NCI-H524 treated with DMSO at 0.1 percent for 48 hours (cell line): ENCODE data around the gene HIRA.

Experiments
- DNase-seq: peaks from one replicate; lab custom pipeline; 2025; lab: John Stamatoyannopoulos, UW

HIRA gene

GRCh38 chr22:19407649-19408606, 23.6 kb downstream of the HIRA start:
- DNase-seq, result peak; percentile 69

DNA sequence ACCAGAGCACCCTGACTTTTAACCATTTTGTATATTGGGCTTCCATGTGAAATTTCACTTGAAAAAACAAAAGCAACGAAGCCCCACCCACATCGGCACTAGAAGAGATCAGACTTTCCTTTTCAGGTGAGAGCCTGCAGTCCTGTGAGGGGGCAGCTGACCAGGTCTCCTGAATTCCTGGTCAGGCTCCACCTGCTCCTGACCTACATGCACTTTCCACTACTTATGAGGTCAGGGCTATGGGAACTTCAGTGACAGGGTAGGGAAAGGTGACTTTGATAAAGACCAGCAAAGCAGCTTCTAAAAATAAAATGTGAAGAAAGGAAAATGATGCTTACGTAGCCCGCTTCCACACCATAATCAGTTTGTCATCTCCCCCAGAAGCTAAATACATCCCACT, 24.7 kb downstream of the HIRA start:
- DNase-seq, result no peak

GRCh38 chr22:19406281-19406811, 25.2 kb downstream of the HIRA start:
- no peak for DNase-seq

DNA sequence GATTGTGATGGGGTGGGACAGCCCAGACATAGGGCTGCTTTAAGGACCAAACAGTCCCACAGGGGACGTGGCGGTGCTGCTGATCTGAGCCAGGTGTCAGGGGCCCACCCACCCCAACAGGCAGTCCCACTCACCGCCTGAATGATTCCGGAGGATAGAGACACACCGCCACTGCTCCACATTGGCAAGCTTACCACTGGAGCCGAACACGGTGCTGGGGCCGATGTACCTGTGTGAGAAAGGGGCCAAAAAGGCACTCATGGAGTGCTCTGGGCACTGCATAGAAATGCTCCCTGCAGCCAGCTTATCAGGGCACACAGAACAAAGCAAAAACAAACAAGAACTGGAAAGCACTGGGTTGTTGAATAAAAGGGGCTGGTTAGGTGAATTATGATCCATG, 25.9 kb downstream of the HIRA start:
- no peak for DNase-seq

GRCh38 chr22:19405133-19405532, 26.4 kb downstream of the HIRA start:
- DNase-seq, result no peak

DNA sequence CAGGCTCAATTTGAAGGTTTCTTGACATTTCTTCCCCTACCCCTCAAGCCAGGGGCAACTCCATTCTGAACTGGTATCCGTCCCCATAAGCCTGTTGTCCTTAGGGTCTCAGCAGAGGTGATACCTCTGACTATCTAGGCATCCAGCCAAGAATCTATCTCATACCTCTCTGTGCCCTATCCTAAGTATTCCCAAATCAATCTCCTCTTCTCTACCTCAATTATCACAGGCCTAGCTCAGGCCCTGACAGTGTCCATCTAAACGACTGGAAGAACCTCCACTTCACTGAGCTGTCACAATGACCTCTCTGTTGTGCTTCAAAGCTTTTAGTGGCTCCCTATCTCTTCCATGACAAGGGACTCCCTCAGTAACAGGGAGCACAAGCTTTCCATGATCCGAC, 26.9 kb downstream of the HIRA start:
- DNase-seq, result no peak

- DNase-seq, result no peak
These were observed 28.8 kb downstream of the HIRA start for GRCh38 chr22:19402642-19403191.

DNA sequence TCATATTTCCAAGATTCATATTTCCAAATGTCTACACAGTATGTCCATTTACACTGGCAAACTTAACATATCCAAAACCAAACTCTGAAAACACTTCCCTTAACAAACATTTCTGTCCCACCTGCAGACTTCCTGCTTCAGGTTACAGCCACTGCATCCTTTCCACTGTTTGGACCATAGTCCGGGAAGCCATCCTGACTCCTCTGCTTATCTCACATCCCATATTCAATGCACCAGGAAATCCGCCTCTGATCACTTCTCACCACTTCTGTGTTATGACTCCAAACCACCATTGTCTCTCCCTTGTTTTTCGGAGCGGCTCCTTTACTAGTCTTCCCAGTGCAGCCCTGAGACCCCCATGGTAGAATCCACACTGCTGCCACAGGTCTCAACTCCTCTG, 30.1 kb downstream of the HIRA start:
- no peak for DNase-seq

GRCh38 chr22:19400881-19401280, 30.7 kb downstream of the HIRA start:
- no peak for DNase-seq

DNA sequence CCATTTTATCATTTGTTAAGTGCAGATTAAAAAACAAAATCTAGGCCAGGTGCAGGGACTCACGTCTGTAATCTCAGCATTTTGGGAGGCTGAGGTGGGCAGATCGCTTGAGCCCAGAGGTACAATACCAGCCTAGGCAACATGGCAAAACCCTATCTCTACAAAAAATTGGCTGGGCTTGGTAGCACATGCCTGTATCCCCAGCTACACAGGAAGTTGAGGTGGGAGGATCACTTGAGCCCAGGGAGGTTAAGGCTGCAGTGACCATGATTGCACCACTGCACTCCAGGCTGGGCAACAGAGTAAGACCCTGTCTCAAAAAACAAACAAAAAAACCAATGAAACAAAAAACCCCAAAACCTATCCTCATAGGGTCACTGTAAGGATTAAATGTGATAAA, 32.9 kb downstream of the HIRA start:
- DNase-seq, result no peak

GRCh38 chr22:19398206-19398605, 33.3 kb downstream of the HIRA start:
- peak; percentile 12 for DNase-seq

GRCh38 chr22:19397734-19398104, 33.8 kb downstream of the HIRA start:
- no peak for DNase-seq

GRCh38 chr22:19396934-19397733, 34.4 kb downstream of the HIRA start:
- no peak for DNase-seq

- DNase-seq, result no peak
These were observed 35.0 kb downstream of the HIRA start for GRCh38 chr22:19396561-19396933.

GRCh38 chr22:19395276-19395675, 36.3 kb downstream of the HIRA start:
- DNase-seq, result no peak

DNA sequence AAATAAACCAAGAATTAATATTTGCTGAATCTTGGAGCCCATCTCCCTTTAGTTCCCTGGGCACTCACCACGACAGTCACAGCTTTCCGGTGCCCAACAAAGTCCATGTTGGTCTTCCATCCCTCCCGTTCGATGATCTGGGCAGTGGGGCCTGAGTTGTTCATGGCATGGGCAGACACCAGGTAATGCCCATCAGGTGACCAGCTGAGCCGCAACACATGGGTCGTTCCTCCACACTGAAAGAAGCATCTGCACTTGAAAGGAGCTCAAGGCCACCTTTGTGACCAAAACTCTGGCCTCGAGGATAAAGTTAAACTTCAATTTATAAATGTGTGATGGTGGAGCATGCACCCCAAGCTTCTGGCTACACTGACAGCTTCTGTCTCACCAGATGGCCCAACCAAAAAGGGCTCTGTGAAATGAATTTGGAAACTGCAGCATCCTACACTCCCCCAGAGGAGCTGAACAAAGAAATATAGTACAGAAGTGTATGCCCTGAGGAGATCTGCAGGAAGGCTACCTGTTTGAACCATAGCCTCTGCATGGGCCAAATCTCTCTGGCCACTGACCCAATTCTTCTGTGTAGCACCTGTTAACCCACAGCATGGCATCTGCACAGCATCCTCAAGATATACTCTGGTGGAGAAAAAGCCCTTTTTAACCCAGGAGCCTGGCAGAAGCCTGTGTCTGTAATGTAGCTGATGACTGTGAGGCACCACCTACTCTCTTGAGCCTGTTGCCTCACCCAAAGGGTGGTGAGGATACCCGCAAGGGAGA, 37.1 kb downstream of the HIRA start:
- DNase-seq, result no peak

DNA sequence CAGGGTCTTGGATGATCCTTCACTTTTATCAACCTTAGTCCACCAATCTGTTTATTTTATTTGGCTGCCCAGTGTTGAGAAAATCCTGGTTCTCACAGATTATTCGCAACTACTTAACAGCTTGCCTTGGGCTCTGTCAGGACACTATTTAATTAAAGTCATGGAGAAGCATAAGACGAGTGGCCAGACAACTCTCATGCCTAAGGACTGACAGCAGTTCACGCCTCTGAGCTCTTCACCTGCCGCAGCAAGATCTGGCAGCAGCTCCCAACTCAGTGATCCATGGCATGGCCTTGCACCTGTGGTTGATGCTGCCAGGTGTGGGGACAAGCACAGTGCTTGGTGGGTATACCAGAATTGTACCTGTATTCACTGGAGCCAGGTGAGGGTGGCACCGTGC, 37.8 kb downstream of the HIRA start:
- DNase-seq, result no peak

DNA sequence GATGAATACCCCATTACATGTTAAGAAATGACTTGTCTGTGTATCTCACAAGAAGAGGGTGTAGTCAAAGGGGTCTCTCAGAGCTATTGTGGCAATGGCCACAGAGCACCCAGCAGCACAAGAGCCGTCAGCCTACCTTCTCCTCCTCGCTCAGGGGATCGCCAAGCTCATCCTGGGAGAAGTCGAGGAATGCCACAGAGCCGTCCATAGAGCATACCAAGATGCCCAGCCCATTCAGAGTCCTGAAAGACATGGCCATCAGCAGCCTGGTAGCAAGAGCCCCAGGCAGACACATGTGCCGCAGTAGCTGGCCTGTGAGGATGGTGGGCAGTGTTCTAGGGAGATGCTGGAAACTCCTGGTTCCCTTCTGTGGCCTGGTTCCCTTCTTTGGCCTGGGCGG, 44.0 kb downstream of the HIRA start:
- no peak for DNase-seq

DNA sequence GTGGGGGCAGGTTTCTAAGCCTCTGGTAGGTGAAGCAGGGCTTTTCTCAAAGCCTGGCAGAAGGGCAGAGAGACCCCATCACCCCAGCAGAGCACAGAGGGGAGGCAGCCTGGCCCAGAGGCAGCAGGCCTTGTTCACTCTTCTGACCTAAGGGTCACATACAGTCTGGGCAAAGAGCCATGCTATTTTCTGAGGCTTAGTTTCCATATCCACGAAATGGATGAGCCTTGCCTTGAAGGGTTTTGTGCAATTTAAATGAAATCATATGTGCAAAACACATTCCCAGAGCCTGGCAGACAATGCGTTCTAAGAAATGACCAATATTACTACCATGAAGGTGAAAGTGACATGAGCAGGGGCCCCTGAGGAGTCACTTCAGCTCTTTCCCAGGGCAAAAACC, 44.5 kb downstream of the HIRA start:
- no peak for DNase-seq

DNA sequence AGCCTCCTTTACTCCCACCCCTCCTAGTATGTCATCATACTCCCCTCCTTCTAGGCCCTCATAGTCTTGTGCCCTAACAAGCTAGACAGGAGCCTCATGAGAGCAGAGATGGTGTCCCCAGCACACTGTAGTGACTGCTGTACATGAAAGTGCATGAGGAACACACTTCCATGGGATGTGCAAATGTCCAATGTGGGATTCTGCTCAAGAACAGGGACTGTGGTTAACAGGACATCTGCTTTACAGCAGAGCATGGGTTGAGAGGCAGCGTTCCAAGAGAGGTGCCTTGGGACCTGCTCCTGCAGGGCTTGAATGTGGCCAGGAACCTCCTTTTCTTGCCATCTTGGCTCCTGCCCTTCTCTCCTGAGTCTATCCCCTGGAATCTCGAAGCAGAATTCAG, 45.3 kb downstream of the HIRA start:
- no peak for DNase-seq

DNA sequence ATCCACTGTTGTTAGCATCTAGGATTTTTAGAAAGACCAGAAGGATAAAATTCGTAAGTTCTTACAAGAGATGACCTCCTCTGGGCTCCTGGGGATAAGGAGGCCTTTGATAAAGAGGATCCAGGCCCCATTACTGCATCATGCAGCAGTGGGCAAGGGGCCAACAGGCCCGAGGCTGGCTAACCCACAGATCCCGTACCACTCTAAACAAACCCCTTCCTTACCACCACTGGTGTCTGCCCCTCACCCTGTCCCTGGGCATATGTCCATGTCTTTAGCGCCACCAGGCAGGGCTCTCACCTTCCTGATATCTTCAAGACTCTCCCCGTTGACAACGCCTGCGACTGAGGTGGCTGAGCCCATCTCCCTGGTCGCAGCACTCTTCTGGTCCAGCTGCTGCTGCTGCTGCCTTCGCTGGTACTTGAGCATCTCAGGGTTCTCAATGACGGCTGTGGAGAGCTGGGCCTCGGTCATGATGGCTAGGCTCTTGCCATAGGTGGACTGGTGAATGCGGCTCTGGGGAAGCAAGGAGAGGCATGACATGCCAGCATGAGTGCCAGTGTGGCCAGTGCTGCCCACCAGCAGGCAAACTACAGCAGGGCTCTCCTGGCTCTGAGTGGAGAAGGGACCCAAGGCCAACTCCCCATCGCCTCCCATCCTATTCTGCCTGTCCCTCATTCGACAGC, 46.2 kb downstream of the HIRA start:
- no peak for DNase-seq
